HG03045 (cell line): ENCODE results near the gene FANK1.
"Not testable (repeated sequence)": the region's sequence is repeated elsewhere in the genome, so short reads cannot be mapped to it uniquely, and the experiment has no call there.

Experiments
- ATAC-seq: cut with Tn5 transposase; IDR thresholded peaks from one replicate; pipeline ENCODE4 v1.9.1; 2021; ENCODE audit warnings: mild to moderate bottlenecking, moderate library complexity; ENCODE audit not compliant: unreplicated experiment

Gene FANK1

DNA sequence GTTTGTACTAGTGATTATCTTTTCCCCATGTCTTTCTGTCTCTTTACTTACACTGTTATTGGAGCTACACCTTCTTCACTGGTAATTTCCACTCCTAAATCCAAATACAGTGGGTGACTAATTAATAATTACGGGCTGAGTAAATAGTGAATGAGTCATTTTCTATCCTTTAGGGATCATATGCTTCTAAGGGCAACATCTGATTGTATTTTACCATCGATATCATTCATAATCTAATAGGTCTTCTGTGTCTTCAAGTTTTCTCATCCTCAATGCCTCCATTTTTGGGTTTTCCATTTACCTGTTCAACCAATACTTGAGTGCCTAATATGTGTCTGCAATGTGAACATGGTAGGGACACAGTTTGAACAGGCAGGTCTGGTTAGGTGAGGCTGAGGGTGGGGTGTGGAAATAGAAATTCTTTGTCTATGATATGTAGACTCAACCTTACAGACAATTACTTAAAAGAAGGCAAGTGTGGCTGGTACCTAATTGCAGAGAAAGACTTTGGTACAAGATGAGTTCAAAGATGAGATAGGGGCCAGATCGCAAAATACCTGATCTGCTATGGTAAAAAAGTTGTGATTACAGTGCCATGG is 9.4 kb upstream of the FANK1 start:
- no peak for ATAC-seq

GRCh38 chr10:125889441-125889840 is 6.9 kb upstream of the FANK1 start:
- ATAC-seq: not testable (repeated sequence)

GRCh38 chr10:125892402-125892801 is 4.0 kb upstream of the FANK1 start:
- not testable (repeated sequence) for ATAC-seq

DNA sequence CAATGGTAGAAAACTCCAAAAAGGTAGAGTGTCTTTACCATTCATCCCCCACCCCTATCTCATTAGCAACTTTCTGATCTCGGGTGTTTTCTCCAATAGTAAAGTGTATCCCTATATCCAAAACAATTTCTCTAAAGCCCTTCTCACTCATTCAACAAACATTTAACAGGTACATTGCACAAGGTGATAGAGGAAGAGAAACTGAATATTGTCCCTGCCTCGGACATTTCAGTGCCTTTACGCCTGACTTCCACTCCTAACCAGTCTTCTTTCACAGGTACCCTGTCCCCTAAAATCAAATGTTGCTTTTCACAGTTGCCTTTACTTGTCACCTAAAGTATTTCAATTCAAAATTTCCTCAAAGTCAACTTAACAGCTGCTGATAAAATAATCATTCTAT is 2.2 kb upstream of the FANK1 start:
- not testable (repeated sequence) for ATAC-seq

GRCh38 chr10:125895130-125896087 is 955 bp upstream of the FANK1 start:
- peak; percentile 51 for ATAC-seq

GRCh38 chr10:125897317-125897716 is 953 bp downstream of the FANK1 start:
- not testable (repeated sequence) for ATAC-seq

- ATAC-seq: not testable (repeated sequence)
Measured at GRCh38 chr10:125900963-125901362, 4.6 kb downstream of the FANK1 start.

GRCh38 chr10:125903135-125903640 is 6.8 kb downstream of the FANK1 start:
- ATAC-seq: not testable (repeated sequence)

GRCh38 chr10:125905069-125905994 is 9.0 kb downstream of the FANK1 start:
- ATAC-seq: not testable (repeated sequence)

GRCh38 chr10:125907598-125907997 is 11.2 kb downstream of the FANK1 start:
- not testable (repeated sequence) for ATAC-seq

DNA sequence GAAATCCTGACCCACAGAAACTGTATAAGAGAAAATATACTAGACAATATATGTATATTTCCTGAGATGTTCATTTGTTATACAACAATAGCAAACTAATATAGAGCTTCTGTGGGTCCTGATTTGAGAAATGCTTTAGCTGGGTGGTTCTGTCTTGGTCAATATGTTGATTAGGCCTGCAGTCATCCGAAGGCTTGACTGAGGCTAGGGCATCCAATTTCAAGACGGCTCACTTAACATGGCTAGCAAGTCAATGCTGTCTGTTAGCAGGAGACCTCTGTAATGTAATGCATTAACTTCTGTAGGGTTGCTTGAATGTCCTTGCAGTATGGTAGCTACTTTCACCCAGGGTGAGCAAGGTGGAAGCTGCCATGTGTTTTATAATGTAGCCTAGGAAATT is 12.4 kb downstream of the FANK1 start:
- not testable (repeated sequence) for ATAC-seq

- not testable (repeated sequence) for ATAC-seq
Measured at GRCh38 chr10:125909491-125909890, 13.1 kb downstream of the FANK1 start.

DNA sequence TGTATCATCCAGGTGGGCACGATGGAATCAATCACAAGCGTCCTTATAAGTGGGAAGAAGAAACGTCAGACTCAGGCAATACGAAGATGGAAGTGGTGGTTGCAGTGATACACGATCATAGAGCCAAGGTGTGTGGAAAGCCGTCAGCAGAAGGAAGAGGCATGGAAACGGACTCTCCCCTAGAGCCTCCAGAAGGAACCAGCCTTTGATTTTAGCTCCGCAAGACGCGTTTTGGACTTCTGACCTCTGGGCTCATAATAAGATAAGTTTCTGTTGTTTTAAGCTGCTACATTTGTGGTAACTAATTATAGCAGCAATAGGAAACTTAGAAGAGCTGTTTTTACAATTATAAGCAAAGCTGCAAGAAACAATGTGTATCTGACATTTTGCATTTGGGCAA is 14.8 kb downstream of the FANK1 start:
- no peak for ATAC-seq

DNA sequence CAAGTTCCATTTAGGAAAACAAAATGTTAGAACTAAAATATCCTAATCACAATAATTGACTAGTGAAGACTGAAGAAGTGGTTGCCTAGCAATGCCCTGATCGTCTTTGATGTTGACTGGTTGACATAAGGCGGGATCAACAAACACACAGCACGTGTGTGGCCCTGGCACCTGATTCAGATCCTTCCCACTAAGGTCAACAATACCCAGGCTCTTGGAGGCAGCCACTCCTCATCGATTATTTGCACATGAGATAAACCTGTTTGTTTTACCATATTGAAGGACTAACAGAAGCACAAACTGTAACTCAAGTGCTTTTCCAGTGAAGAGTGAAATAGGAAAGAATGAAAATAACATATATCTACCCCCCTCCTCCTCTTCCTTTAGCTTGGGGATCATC is 15.6 kb downstream of the FANK1 start:
- no peak for ATAC-seq

GRCh38 chr10:125913277-125913676 is 16.9 kb downstream of the FANK1 start:
- ATAC-seq: not testable (repeated sequence)

DNA sequence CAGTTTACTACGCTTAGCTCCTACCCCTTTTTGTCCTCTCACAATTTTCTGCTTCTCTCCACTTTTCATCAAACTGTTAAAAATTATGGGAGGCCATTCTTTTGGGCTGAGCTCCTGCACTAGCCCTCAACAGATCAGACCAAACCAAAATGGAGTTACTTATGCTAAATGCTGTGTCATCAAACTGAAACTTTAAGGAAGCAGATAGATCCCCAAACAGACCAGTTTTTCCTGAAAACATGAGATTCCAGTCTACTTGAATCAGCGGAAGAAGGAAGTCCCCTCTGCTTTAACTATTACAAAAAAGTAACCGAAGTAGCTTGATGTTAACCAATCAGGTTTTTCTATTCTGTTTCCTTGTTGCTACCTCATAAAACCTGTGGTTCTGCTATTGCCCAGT is 20.6 kb downstream of the FANK1 start:
- ATAC-seq: no peak

- not testable (repeated sequence) for ATAC-seq
Measured at GRCh38 chr10:125917704-125918361, 21.5 kb downstream of the FANK1 start.

DNA sequence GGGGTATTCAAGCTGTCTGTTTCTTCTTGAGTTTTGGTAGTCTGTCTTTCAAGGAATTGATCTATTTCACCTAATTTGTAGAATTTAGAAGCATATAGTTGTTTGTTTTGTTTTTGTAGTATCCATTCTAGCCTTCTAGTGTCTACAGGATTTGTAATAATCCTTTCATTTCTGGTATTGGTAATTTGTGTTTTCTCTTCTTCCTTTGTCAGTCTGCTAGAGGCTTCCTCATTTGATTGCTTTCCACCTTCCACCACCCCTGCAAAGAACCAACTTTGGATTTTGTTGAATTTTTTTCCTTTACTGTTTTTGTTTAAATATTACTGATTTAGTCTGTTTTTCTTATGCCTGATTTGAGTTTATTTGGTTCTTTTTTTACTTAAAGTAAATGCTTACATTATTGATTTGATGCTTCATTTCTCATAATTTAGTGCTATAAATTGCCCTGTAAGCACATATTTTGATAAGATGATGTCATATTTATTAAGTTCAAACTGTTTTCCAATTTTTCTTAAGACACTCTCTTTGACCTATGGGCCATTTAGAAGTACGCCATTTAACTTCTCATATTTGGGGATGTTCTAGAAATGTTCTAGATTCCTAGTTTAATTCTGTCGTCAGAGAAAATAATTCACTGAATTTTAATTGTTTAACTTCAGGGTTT is 25.4 kb downstream of the FANK1 start:
- not testable (repeated sequence) for ATAC-seq

GRCh38 chr10:125925262-125925834 is 29.0 kb downstream of the FANK1 start:
- no peak for ATAC-seq
